Renal cortex interstitium (tissue), 11 donors: ENCODE data around the gene MDK. TPM values are rescaled to one million over a fixed set of nuclear protein-coding genes. Genes with fewer than 3 reads are reported as not detected.

Experiments used
- DNase-seq, 11 donors: peaks; one replicate each; pipeline ENCODE4 v3.0.0-alpha.2; 2013; ENCODE audit warnings: low read depth in 9 of 11, low spot score in 4 of 11; ENCODE audit errors: extremely low read depth in 1 of 11
- polyA plus RNA-seq, 3 donors: library from polyadenylated mRNA; unstranded; fragments of 120-200 nt; gene quantifications; one replicate each; pipeline ENCODE4 v1.2.1, GENCODE V29; 2013; ENCODE audit not compliant: insufficient read length in 3 of 3

Gene MDK
- polyA plus RNA-seq, 3 donors = 660 to 1,040 (median 819) TPM

DNA sequence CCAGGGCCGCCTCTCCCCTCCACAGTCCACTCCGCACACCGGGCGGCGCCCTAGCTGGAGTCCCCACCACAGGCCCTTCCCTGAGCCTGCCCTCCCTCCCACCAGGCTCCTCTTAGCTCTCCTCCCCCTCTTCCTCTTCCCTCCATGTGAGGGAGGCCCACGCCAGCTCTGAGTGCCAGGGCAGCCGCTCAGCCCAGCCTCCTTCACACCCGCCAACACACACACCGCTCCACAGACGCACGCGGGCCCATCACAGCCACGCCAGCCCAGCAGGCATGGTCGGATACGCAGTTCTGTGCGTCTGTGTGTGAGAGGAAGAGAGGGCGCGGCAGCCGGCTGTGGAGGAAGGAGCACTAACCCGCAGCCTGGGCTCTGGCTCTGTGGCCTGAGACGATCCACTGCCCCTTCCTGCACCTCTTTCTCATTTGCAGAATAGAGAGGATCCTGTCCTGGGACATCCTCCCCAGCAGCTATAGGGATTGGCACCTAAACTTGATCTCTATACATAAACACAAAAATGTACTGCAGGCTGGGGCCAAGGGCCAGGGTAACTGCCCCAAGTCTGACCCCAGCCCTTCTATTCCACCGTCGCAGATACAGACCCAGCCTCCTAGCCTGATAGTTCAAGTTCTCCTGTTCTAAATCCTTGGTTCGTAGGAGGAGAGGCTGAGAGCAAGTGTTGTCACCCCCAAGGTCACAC, 6.6 kb downstream of the MDK start:
- no peak for DNase-seq

DNA sequence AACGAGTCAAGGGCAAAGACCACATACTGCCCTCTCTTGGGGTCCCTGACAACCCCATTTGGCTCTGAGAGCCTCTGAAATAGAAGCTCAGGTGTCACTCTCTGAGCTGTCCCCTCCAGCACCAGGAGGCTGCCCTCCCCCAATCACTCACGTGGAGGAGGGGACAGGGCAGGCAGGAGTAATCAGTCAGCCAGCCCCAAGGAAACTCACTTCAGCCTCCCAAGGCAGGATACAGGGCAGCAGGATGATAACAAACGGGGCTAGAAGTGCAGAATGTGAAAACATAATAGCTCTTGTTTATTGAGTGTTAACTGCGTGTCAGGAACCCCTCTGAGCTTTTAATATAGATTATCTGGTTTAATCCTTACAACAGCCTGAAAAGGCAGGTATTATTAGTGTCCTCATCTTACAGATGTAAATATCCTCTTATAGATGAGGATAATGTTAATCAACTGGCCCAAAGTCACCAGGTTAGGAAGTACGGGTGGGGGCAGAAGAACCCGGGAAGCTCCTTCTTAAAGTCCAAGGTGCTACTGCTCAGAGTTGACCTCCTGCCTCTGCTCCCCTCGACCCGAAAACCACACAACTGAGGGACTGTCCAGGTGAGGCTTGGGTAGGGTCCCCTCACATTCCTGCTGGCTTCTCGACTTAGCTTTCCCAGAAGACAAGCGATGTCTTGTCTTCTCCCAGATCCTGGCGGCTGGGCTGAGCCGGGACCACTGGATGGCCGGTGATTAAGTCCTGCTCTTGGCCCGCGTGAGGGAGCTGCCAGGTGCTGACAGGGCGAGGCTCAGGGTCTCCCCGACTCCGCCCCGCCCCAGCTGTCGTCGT, 7.4 kb downstream of the MDK start:
- DNase-seq = no peak

DNA sequence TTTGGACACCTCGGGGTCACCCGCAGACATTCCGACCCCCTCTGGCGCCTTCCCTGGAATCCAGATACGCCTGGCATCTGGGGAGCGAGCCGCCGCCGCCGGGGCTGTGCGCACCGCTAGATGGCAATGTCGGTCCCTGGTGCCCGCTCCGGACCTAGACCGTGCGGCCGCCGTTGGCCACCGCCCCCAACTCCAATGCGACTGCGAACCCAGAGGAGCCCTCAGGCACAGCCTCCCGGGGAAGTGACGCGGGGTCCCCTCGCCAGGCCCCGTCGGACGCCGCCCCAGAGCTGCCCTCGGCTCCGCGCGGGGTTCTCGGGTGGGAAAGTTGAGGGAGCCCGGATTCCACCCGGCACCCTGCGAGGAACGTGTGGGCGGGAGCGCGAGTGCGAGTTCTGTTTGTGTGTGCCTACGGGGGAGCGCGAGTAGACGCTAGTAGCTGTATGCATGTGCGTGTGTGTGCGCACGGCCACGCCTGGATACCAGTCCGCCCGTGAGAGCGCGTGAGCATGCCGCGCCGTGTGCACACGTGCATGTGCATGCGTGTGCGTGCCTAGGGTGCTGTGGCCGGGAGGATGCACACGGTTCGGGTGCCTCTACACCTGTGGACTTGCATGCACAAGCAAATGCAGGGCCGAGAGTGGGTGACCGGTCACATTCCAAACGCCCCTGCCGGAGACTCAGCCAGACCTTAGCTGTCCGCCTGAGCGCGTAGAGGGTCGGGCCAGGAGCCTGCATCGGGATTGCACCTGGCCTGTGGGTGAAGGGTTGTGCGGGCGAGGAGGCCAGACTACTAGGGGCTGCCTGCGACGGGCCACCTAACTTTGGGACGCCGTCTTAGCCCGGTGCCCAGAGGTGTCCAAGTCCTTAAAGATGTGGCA, 8.2 kb downstream of the MDK start:
- DNase-seq = no peak

DNA sequence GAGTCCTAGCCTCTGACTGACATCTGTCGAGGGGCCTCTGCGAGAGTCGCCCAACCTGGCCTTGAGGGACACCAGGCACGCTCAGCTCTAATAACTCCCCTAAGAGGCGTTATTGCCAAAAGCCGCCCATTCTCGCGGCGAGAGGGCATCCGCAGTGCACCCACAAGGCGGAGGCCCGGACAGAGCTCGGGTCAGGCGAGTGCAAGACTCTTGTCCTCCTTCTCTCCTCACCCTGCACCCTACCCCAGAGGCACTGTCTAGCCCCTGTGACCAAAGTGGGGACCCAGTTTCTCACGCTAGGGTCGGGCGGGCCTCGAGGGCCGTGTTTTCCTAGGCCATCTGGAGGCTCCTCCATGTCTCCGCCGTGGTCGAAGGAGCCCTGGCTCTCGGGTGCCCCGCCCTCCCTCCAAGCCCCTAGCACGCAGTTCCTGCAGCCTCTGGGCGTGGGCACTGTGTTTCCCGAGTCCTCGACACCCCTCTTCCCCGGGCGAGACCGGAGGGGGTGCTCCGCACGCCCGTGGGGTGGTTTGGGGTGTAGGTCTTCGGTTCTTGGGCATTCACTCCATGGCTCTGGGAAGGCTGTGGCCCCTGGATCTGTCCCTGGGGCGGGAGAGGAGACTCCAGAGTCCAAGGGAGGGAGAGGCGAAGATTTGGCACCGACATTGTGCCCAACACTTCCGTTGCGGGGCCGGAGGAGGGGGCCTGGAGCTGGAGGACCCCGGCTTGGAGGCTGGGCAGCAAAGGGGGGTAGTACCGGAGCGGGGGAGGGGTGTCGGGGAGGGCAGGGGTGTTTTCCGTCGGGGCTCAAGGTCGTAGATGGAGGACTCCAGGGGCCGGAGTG, 9.1 kb downstream of the MDK start:
- DNase-seq = no peak

DNA sequence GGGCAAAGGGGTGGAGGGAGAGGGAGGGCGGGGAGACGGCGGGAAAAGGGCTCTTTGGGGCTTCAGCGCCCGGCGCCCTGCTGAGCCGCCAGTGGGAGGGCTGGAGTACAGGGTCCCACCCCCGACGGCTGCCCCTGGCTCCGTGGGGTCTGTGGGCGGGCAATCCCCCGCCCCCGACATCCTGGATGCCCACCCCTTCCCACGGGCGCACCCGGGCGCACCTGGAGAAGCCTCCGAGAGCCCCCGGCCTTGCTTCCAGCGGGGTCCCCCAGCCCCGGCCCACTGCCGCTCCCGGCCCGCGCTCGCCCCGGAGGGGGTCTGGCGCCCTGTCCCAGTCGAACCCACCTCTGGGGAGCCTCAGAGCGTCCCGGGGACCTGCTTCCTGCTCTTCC, 9.7 kb downstream of the MDK start:
- DNase-seq = no peak

DNA sequence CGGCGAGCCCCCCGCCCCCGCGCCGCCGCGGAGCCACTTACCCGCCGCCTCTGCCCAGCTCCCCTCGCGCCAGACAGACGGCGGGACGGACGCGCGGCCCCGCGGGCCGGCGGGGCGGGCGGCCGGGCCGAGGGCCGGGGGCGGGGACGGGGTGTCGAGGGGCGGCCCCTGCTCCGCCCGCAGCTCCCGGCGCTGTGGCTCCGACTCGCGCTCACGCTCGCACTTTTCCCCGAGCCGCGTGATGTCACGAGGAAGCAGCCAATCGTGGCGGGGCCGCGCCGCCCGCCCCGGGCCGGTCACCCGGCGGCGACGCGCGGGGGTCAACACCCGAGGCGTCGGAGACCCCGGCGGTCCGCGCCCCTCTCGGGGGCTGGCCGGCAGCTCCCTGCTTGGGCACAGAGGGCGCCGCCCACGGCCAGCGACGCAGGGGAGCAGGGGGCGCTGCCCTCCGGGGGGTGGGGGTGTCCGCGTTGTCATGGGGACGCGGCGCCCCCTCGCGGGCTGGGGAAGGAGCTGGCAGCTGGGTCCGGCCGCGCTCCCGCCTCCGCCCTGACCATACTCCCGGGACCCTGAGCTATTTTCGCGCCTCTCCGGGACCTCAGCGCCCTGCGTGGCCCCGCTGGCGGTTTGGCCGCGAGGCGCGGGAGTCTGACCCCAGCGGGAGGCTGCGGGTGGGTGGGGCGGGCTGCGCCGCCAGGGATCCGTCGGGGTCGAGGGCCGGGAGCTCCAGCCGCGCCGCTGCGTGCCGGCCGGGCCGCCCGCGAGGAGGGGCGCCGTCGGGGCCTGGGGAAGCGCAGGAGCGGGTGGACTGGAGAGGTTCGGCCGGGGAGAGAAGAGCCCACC, 10.3 kb downstream of the MDK start, which contains the start of gene CHRM4:
Gene CHRM4, minus strand, starts transcription at position 199 of the 843 bp plus-strand sequence. CDS start 5,219 bp downstream, outside the sequence.
- DNase-seq = no peak

DNA sequence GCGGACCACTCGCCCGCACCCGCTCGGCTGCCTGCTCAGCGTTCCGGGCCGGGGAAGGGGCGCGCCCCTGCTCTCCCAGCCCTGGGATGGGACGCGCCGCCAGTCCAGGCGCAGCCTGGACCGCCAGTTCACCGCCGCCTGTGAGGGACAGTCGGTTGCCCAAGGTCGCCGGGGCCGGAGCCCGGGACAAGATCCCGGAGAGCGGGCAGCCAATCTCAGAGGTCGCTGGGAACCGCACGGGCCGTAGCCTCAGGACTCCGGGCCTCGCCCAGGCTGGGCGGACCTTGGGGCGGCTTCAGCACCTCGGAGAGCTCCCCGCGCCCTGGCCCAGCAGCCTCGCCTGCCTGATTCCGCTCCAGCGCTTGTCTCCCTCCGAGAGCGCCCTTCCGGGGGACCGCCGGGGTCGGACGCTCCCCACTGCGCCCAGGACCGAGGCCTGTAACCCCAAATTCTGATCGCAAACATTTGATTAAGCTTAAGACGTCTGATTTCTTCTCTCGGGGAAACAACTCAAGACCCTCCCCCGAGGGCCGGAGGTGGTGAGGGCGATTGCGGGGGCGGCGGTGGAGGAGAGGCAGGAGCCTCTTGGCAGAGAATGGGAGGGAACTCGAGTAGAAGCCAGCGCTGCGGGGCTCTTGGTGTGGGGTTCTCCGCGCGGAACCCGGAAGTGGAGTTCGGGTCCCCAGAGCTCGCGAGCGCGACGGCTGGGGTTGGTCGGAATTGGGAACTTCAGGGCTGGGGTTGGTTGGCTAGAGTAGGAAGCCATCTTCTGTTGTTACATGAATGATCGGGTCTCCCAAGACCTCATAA, 11.2 kb downstream of the MDK start:
- DNase-seq = peak in 6 of 11 donors; percentile 80 to 87 (median 82)

DNA sequence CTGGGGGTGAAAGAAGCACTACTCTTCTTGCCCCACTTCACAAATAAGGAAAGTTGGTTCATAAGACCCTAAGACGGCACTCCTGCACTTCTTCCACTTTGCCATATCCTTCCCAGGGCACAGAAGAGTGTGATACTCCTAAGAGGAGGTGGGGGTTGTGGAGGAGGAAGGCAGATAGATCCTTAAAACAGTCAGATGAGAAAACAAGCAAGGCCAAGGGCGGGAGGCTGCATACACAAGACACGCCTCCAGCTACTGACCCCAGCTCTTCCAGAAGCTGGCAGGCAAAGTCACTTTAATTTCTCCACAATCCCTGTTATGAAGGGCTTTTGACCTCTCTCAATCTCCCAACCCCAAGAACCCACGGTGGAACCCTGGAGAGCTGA, 11.8 kb downstream of the MDK start:
- no peak for DNase-seq

DNA sequence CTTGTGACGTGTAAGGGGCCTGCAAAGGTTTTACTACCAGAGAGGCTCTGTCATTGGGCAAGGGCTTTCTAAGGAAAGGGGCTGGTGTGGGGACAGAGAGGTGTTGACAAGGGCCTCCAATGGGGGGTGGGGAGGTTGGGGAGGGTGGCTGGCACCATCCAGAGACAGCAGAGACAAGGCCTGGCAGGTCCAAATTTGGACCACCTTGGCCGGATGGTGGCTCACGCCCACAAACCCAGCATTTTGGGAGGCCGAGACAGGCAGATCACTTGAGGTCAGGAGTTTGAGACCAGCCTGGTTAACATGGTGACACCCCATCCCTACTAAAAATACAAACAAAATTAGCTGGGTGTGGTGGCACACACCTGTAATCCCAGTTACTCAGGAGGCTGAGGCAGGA, 12.3 kb downstream of the MDK start:
- DNase-seq = no peak

DNA sequence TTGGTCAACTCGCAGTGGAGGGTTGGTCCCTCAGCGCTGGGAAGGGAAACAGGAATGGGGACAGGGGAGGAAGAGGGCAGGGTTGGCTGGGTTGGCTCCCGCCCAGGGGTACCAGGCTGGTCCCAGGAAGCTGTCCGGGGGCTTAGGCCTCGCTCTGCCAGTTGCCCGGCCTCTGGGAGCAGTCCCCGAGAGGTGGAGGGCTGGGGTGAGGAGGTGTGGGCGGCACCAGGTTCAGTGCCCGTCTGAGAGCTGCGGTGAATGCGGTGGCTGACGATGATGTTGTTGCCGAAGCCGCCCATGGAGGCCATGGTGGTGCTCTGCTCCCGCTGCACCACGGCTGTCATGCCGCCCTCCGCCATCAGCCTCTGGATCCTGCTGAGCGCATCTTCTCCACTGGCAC, 16.1 kb downstream of the MDK start:
- no peak for DNase-seq

DNA sequence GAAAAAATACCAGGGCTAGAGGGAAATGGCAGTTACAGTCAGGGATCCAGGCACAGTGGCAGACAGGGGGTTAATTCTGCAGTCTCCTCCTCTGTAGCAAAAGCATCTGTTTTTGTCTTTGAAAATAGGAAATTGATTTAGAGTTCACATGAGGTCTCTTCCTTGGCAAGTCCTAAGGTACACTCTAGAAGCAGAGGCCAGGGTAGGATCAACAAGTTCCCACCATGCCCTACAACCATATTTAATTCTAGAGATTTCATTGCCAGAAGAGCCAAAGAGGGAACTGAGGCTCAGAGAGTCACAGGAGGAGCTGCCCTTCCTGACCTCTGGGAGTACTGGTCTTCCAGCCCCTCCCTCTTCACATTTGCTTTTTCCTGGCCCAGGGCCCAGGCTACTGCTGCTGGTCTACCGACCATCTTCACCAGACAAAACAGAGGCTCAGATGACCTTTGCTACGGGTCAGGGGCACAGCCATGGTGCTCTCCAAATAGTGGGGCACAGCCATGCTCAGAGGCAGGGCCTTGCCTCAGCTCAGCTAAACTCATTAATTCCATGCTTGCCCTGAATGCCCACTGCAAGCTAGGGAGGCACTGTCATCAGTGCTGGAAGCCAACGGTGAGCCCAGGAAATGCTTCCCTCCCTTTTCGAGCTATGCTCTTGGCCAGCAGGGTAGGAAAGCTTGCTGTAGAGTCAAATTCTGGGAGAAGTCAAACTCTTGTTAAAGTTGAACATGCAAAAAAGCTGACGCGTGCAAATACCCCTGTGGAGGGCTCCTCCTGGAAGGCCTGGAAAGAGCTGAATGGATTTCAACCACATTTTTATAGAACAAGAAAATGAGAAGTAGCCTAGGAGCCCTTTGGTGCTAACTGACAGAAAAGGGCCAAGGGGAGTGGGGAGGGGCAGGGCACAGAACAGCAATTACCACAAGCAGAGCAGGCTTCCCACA, 21.8 kb downstream of the MDK start:
- no peak for DNase-seq

DNA sequence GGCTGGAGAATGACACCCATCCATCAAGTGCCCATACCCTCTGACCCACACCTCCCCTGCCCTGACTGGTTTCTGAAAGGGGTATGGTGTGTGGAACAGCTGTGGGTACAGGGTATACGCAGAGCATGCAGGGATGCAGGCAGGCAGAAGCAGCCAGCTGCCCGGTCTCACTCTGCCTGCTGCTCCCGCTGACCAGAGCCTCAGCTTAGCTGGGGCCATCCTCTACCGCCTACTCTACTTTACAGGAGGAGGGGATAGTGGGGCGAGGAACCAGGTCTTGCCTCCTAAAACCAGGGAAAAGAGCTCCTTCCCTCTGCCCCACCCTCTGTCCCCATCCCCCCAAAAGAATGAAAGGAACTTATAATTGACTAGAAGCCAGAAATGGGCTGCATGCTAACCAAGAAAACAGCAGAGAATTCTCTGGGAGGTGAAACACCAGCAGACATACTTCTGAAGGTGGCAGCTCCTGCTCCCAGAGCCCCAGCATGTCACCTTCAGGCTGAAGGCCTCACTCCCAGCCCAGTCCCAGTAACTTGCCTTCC, 23.1 kb downstream of the MDK start:
- DNase-seq = no peak

DNA sequence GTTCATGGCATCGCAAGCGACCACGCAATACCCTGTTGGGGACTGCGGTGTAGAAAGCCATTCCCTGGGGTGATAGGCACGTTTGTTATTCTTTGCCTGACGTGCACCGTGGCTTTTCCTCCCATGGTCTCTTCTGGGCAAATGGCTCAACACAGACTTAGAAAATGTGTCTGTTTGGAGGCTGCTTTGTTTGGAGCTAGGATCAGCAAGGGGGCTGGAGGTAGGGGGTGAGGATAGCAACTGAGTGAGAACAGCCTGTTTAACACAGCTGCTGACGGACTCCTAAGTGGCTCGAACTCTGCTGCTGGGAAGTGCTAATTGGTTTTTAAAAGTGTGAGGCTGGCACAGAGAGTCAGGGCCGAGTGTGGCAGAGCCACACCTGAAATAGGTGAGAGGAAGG, 26.2 kb downstream of the MDK start:
- no peak for DNase-seq

DNA sequence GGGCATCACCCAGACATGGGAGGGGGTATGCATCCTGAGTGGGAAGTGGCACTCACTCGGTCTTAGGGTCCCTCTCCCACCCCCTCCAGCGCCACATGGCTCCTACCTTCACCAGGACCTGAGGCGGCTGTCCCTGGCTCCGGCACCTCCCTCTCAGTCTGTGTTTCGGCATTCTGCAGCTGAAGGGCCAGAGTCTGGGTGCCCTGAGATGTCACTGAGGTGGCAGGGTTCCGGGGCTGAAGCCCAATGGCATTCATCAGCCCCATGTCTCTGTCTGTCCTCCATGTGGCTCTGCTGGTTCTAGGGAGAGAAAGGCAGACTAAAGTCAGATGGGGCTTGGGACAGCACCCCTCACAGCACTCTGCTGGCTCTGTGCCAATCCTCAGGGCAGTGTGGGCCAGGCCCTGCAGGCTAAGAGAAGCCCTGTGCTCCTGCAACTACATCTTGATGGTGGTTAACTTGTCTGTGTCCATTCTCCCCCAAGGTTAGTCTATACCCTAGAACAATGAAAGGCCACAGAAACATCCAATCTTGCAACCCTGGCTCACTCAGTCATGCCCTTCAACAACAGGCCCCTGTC, 27.0 kb downstream of the MDK start:
- DNase-seq = no peak

DNA sequence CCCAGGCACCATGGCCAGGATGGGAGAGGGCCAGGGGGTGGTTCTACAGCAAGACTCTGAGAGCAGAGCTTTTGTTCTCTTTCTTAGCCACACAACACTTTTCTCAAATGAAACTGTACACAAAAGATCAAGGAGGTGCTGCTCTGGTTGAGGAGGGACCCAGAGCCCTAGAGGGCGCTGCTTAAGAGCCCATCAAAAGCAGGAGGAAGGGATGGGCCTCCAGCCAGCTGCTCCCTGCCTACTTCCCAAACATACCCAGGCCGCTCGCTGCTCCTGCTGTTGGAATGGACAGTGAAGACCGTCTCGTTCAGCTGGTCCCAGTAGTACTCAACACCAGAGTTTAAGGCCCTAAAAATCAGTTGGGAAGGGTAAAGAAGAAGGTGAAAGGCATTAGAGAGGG, 28.6 kb downstream of the MDK start:
- no peak for DNase-seq
